Kidney epithelial cell (primary cell): ENCODE data around the gene RBFOX2. TPM values are rescaled to one million over a fixed set of nuclear protein-coding genes. Genes with fewer than 3 reads are reported as not detected.

Experiments
- DNase-seq: peaks from one replicate; pipeline ENCODE4 v3.0.0-alpha.2; 2010; ENCODE audit warnings: low read depth
- H3K27me3 ChIP-seq: 2 replicates; pipeline ENCODE4 v1.6.0; 2011; ENCODE audit warnings: low read length; ENCODE audit not compliant: control insufficient read depth, insufficient read depth
- H3K36me3 ChIP-seq: 2 replicates; pipeline ENCODE4 v1.5.1; 2011; ENCODE audit warnings: low read length; ENCODE audit not compliant: control insufficient read depth, insufficient read depth
- H3K4me3 ChIP-seq: 2 replicates; pipeline ENCODE4 v1.5.1; 2011; ENCODE audit warnings: low read depth, mild to moderate bottlenecking, control low read depth, low read length
- CTCF ChIP-seq: IDR thresholded peaks from 2 replicates; pipeline ENCODE4 v1.5.1; 2011; ENCODE audit warnings: mild to moderate bottlenecking, moderate library complexity, low read length, control low read depth, inconsistent platforms; ENCODE audit not compliant: insufficient read depth, poor library complexity, severe bottlenecking
- total RNA-seq: library from RNA; depleted of rRNA; stranded (reverse); fragments of >200 nt; gene quantifications from 2 replicates; pipeline ENCODE4 v1.2.3, GENCODE V29; 2015

Gene RBFOX2
- total RNA-seq, 1 donor from 2014 or later, result 75.1 TPM

- no peak for TF ChIP-seq CTCF
Observed at GRCh38 chr22:35775339-35775738, 253.3 kb downstream of the RBFOX2 start.

GRCh38 chr22:35769974-35770373 is 258.6 kb downstream of the RBFOX2 start:
- no peak for TF ChIP-seq CTCF
- no peak for DNase-seq
- Histone ChIP-seq H3K27me3 (no peaks in the 10 kb centered on the region), H3K36me3 (no peaks in the 10 kb centered on the region), H3K4me3 (no peak overlapping the region)

More at GRCh38 chr22:35775339-35775738, 253.3 kb downstream of the RBFOX2 start:
- H3K36me3 ChIP-seq, result no peaks in the 10 kb centered on the region
- no peaks in the 10 kb centered on the region for H3K27me3 ChIP-seq
- H3K4me3 ChIP-seq, result no peak overlapping the region
- no peak for DNase-seq

GRCh38 chr22:35766654-35767580 is 261.7 kb downstream of the RBFOX2 start:
- no peaks in the 10 kb centered on the region for H3K36me3 ChIP-seq
- no peaks in the 10 kb centered on the region for H3K27me3 ChIP-seq
- DNase-seq, result no peak
- no peak for TF ChIP-seq CTCF
- no peak overlapping the region for H3K4me3 ChIP-seq

- Histone ChIP-seq H3K36me3 (no peaks in the 10 kb centered on the region), H3K27me3 (no peaks in the 10 kb centered on the region), H3K4me3 (no peak overlapping the region)
- DNase-seq, result no peak
- TF ChIP-seq CTCF, result no peak
Observed at GRCh38 chr22:35761037-35761436, 267.6 kb downstream of the RBFOX2 start.

- Histone ChIP-seq H3K36me3 (no peaks in the 10 kb centered on the region), H3K27me3 (no peaks in the 10 kb centered on the region), H3K4me3 (no peak overlapping the region)
- TF ChIP-seq CTCF, result no peak
- DNase-seq, result no peak
Observed at GRCh38 chr22:35758394-35758793, 270.2 kb downstream of the RBFOX2 start.
